PFSK-1 (cell line): ENCODE measurements around the gene IGF2BP2.

Experiments
- FOXP2 ChIP-seq: optimal IDR thresholded peaks from 2 replicates; pipeline ENCODE3; 2011; ENCODE audit warnings: borderline replicate concordance, control low read depth, inconsistent platforms; ENCODE audit not compliant: insufficient read depth; ENCODE audit errors: extremely low read length, extremely low read depth
- POLR2AphosphoS5 ChIP-seq: IDR thresholded peaks from 2 replicates; pipeline ENCODE4 v1.6.1; 2012; ENCODE audit warnings: low read depth, mild to moderate bottlenecking, control low read depth, low read length, moderate library complexity
- REST ChIP-seq, 2 experiments: IDR thresholded peaks; 2 replicates each; pipeline versions ENCODE4 v1.6.1 to v1.8.0; 2011 to 2012; ENCODE audit warnings: low read depth in 2 of 2, low read length in 2 of 2, control low read depth in 1 of 2, inconsistent platforms in 1 of 2, mild to moderate bottlenecking in 1 of 2, moderate library complexity in 1 of 2; ENCODE audit not compliant: insufficient read depth in 1 of 2
- SIN3A ChIP-seq: IDR thresholded peaks from 2 replicates; pipeline ENCODE4 v1.6.1; 2012; ENCODE audit warnings: mild to moderate bottlenecking, low read length, moderate library complexity, borderline replicate concordance; ENCODE audit not compliant: insufficient read depth
- TAF1 ChIP-seq: IDR thresholded peaks from 2 replicates; pipeline ENCODE4 v1.6.1; 2012; ENCODE audit warnings: low read length, control low read depth, borderline replicate concordance; ENCODE audit not compliant: insufficient read depth

GRCh38 chr3:185658504-185658912 is 166.3 kb downstream of the IGF2BP2 start:
- TF ChIP-seq REST (IDR thresholded peaks at IDR 0.05; ENCODE audit: insufficient read depth in 1 of 2, low read depth in 2 of 2, low read length in 2 of 2), result no peak
- TF ChIP-seq POLR2AphosphoS5, result no peak
- no peak for TF ChIP-seq SIN3A
- TF ChIP-seq TAF1, result no peak
- TF ChIP-seq FOXP2, result no peak
